WI38 (cell line): ENCODE results near the gene PLEK2.

Experiments used
- H3K4me3 ChIP-seq: 2 replicates; pipeline ENCODE4 v1.5.1; 2011; ENCODE audit warnings: low read depth, mild to moderate bottlenecking, control low read depth, low read length
- TF ChIP-seq, protein P1 (sequence below): IDR thresholded peaks from 2 replicates; pipeline ENCODE4 v1.5.1; 2012; ENCODE audit warnings: low read depth, mild to moderate bottlenecking, control low read depth, low read length

PLEK2 gene

DNA sequence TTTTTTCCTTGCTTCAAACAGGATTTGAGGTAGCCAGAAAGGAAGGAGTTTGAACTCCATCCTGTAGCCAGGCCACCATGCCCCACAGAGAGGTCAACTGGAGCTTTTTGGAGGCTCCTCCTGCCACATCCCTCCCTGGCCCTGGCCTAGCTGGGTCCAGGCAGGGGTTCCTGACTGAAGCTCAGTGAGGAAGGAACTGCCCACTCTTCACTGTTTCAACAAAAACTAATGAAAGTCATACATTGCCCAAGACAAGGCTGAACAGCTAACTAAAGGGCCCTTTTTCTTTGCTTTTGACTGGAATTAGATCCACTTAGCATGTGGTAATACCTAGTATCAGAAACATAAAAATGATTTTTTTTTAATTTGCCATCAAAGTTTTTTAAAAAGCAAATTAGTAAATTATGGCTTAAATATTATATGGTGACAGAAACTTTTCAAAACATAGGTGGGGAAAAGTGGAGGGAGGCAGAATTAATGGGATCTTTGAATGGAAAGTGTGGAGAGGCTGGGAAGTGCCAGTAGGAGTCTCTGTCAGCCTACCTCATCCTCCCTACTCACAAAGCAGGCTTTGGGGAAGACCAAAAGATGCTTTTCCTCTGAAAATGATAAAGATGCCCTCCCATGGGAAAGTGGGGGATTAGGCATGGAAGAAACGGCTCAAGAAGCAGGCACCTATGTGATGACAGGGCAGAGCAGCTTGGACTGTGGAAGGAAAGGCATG is 22.0 kb downstream of the PLEK2 start:
- TF ChIP-seq, protein P1, sequence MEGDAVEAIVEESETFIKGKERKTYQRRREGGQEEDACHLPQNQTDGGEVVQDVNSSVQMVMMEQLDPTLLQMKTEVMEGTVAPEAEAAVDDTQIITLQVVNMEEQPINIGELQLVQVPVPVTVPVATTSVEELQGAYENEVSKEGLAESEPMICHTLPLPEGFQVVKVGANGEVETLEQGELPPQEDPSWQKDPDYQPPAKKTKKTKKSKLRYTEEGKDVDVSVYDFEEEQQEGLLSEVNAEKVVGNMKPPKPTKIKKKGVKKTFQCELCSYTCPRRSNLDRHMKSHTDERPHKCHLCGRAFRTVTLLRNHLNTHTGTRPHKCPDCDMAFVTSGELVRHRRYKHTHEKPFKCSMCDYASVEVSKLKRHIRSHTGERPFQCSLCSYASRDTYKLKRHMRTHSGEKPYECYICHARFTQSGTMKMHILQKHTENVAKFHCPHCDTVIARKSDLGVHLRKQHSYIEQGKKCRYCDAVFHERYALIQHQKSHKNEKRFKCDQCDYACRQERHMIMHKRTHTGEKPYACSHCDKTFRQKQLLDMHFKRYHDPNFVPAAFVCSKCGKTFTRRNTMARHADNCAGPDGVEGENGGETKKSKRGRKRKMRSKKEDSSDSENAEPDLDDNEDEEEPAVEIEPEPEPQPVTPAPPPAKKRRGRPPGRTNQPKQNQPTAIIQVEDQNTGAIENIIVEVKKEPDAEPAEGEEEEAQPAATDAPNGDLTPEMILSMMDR: no peak
- no peak overlapping the region for H3K4me3 ChIP-seq

DNA sequence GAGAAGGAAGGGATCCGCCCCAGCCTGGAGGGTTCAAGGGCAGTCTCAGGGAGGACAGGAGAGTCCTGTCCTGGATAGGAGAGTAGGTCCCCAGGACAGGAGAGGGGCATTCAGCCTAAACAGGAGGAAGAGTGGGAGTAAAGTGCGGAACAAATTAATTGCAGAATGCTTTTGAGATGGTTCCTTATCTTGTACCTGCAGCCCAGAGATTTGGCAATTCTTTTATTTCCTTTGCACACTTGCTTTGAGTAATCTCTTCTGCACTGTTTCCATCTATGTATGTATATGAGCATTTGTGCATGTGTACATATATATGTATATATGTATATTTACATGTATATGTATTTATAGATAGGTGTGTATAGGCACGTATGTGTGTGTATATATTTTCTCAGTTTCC is 22.7 kb downstream of the PLEK2 start:
- TF ChIP-seq, protein P1: no peak
- H3K4me3 ChIP-seq: no peak overlapping the region

DNA sequence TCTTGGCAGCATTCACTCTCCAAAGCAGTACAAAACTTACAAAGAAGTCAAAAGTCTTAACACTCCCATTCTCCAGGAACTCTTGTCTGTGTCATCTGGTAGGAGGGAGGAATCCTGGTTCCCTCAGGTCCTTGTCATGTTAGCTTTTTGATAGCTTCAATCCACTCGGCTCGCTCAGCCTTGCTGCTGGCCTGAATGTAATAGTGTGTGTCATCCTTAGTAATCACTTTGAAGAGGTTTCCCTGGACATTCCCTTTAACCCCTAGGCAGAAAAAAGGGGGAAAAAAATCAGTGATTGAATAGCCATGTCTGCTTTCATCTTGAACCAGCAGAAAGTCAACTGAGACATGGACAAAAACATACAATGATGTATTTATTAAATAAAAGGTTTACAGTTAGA is 24.8 kb downstream of the PLEK2 start:
- no peak overlapping the region for H3K4me3 ChIP-seq
- TF ChIP-seq, protein P1: no peak

DNA sequence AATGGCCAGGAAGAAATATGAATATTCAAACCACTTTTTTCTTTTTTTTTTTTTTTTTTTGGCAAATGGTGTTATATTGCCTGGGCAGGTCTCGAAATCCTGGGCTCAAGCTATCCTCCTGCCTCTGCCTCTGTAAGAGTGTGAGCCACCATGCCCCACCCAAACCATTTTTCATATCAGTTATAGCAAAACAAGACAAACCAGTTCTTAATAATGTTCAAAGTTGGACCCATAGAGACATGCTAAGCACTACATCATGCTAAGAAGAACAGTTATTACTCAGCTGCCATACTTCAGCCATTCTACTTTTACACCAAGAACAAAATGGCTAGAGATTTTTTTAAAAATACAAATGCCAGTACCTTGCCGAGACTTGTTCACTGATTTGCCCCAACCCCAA is 26.3 kb downstream of the PLEK2 start:
- no peak overlapping the region for H3K4me3 ChIP-seq
- TF ChIP-seq, protein P1: no peak

DNA sequence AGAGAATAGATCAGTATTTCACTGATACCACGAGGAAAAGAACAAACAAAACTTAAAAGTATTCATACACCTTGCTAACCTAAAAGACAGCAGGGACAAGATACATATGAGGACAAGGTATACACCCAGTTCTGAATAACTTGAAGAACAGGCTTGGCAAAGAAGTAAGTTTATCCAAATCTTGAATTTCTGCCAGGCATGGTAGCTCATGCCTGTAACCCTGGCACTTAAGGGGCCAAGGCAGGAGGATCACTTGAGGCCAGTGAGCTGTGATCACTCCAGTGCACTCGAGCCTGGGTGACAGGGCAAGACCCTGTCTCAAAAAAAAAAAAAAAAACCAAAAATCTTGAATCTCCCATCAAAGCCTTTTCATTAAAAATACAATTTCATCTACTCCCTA is 26.8 kb downstream of the PLEK2 start:
- H3K4me3 ChIP-seq: no peak overlapping the region
- TF ChIP-seq, protein P1: no peak

DNA sequence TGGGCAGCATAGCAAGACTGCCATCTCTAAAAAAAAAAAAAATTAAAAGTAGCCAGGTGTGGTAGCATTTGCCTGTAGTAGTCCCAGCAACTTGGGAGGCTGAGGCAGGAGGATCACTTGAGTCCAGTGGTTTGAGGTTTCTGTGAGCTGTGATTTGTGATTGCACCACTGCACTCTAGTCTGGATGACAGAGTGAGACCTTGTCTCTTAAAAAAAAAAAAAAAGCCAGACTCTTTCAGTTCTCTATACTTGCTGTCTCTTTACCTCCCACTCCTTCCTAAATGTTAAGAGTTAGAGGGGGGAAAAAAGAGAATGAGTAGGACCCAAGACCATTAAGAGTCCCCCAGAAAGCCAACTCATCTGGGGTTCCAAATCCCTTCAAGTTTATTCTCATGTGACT is 34.0 kb downstream of the PLEK2 start:
- H3K4me3 ChIP-seq: no peak overlapping the region
- TF ChIP-seq, protein P1: no peak

DNA sequence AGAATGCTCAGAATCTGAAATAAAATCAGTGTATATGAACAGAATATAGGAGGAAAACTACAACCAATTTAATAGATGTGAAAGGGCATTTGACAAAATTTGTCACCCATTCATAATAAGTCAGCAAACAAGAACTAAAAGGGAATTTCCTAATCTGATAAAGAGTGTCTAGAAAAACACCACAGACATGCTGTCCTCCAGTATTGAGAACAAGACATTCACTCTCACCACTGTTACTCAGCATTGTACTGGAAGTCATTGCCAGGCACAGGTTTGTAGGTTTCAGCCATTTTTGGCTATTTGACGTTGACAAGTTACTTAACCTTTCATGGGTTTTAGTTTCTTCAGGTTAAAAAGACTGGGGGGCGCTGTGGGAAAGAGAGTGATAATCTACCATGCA is 38.6 kb downstream of the PLEK2 start:
- H3K4me3 ChIP-seq: no peak overlapping the region
- TF ChIP-seq, protein P1: no peak
